Testis (tissue), 3 donors: Measurements from ENCODE around the gene MPZL2. TPM values are rescaled to one million over a fixed set of nuclear protein-coding genes. Genes with fewer than 3 reads are reported as not detected.

Source experiments
- DNase-seq: peaks from one replicate; pipeline ENCODE4 v3.0.0-alpha.2; 2019
- H3K27ac ChIP-seq, 2 donors: fragments of 200-600 bp; sonication (generic); one replicate each; pipeline ENCODE4 v1.5.1; 2019
- H3K27me3 ChIP-seq: fragments of 200-600 bp; sonication (generic); one replicate; pipeline ENCODE4 v1.5.1; 2019
- H3K36me3 ChIP-seq: fragments of 200-600 bp; sonication (generic); one replicate; pipeline ENCODE4 v1.5.1; 2017; ENCODE audit warnings: low read depth; ENCODE audit errors: missing control alignments
- H3K4me1 ChIP-seq: fragments of 200-600 bp; sonication (generic); one replicate; pipeline ENCODE4 v1.5.1; 2019
- H3K4me3 ChIP-seq, 2 donors: fragments of 200-600 bp; sonication (generic); one replicate each; pipeline ENCODE4 v1.5.1; 2017 to 2019
- H3K9me3 ChIP-seq: fragments of 200-600 bp; sonication (generic); one replicate; pipeline ENCODE4 v1.5.1; 2017
- CTCF ChIP-seq, 3 experiments: fragments of 450-650 bp in 2 of 3; fragments of 200-600 bp in 1 of 3; sonication (generic) in 1 of 3; IDR thresholded peaks; one replicate each; pipeline ENCODE4 v1.5.1; 2016 to 2019; ENCODE audit warnings: antibody characterized with exemption in 3 of 3, mild to moderate bottlenecking in 2 of 3, moderate library complexity in 1 of 3
- POLR2A ChIP-seq: fragments of 450-650 bp; IDR thresholded peaks from one replicate; pipeline ENCODE4 v1.6.1; 2017; ENCODE audit warnings: antibody characterized with exemption, mild to moderate bottlenecking, moderate library complexity
- WGBS, 2 donors: methylation state at CpG; one replicate each; pipeline ENCODE4 v1.1.5; 2018; 5-methylcytosine and 5-hydroxymethylcytosine counted together
- intact Hi-C: fragments of 100-400 bp; cut with DNase I; formaldehyde crosslinking; loops from one replicate; pipeline ENCODE4 v1.15.1; 2023; ENCODE audit warnings: low total_unique reads
- polyA plus RNA-seq: library from polyadenylated mRNA; stranded (reverse); fragments of 350-450 nt; fragmentation: Illumina TruSeq; extraction: RNeasy Lipid Tissue Mini Kit (QIAGEN cat#74804); gene quantifications from one replicate; pipeline ENCODE4 v1.2.3, GENCODE V29; 2014; ENCODE audit warnings: low read depth, low replicate concordance; ENCODE audit not compliant: insufficient read depth
- total RNA-seq, 2 donors: library from RNA; depleted of rRNA; stranded (reverse); fragments of >200 nt; gene quantifications; one replicate each; pipeline ENCODE4 v1.2.3, GENCODE V29; 2016

Gene MPZL2
- total and polyA plus RNA-seq, 3 donors from 2014 or later: 1.7 to 4.2 (median 3.0) TPM

DNA sequence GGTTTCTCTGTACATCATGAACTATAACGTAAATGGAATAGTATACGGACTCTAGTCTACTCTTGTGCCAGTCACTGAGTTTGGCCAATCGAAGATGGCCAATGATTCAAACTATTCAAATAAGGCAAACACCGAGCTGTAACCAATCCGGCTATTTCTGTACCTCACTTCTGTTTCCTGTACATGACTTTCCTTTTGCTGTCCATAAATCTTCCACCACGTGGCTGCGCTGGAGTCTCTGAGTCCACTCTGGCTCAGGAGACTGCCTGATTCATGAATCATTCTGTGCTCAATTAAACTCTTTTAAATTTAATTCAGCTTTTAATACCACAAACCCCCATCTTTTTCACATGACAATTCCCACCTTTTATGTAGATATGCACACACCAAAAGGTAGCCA lies 37.8 kb downstream of the MPZL2 start:
- Histone ChIP-seq H3K36me3 (no peaks in the 10 kb centered on the region), H3K27ac (no peak overlapping the region), H3K9me3 (no peaks in the 10 kb centered on the region), H3K4me1 (no peaks in the 10 kb centered on the region), H3K27me3 (no peaks in the 10 kb centered on the region), H3K4me3 (no peak overlapping the region)
- TF ChIP-seq CTCF (IDR thresholded peaks at IDR 0.05) (no peak), POLR2A (no peak)
- no peak for DNase-seq
- 62% methylated on average over 7 of the region's 7 CpGs for WGBS, 2 donors
- intact Hi-C loops: no loop called here

GRCh38 chr11:118224511-118225188 lies 39.4 kb downstream of the MPZL2 start, which contains the start of gene JAML:
Gene JAML, minus strand, starts transcription at chr11:118225011. Its CDS starts 10,145 bp downstream, at chr11:118214866.
- no peak within 1 kb of the TSS for H3K27ac ChIP-seq
- DNase-seq: no peak
- no peaks in the 10 kb centered on the region for H3K36me3 ChIP-seq
- no peak within 1 kb of the TSS for H3K4me3 ChIP-seq
- TF ChIP-seq POLR2A (no peak), CTCF (IDR thresholded peaks at IDR 0.05) (no peak)
- 61 to 72% methylated on average over 6 of the region's 6 CpGs for WGBS, 2 donors
- H3K27me3 ChIP-seq: no peaks in the 10 kb centered on the region
- no peaks in the 10 kb centered on the region for H3K9me3 ChIP-seq
- intact Hi-C loops: no loop called here
- no peaks in the 10 kb centered on the region for H3K4me1 ChIP-seq

GRCh38 chr11:118223992-118224391 lies 40.1 kb downstream of the MPZL2 start:
- no peak overlapping the region for H3K4me3 ChIP-seq

DNA sequence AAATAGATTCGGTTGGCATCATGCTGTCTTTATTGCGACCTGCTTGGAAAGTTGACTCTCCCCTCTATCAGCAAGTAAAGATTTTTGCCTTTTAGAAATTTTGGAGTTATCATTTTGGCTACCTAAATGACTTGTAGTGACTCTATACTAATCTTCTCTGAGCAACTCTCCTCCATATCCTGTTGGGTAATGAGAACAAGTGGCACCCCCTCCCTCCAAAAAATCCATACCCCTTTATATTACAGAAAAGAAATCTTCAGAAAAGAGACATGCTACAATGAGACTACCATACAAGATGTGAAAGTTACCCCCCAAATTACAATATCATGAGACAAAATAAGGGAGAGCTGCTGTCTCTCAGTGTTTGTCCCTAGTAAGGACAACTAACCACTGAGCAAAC lies 40.5 kb downstream of the MPZL2 start:
- no peak overlapping the region for H3K27ac ChIP-seq
- DNase-seq: no peak
- no peaks in the 10 kb centered on the region for H3K9me3 ChIP-seq
- H3K27me3 ChIP-seq: no peaks in the 10 kb centered on the region
- no peaks in the 10 kb centered on the region for H3K4me1 ChIP-seq
- intact Hi-C loops: no loop called here
- no peak for TF ChIP-seq POLR2A
- no peak for TF ChIP-seq CTCF (IDR thresholded peaks at IDR 0.05)
- 73 to 85% methylated on average over 2 of the region's 2 CpGs for WGBS, 2 donors
- no peaks in the 10 kb centered on the region for H3K36me3 ChIP-seq
- H3K4me3 ChIP-seq: no peak overlapping the region

More at GRCh38 chr11:118223992-118224391, 40.1 kb downstream of the MPZL2 start:
- TF ChIP-seq CTCF (IDR thresholded peaks at IDR 0.05): no peak
- no peak for TF ChIP-seq POLR2A
- Histone ChIP-seq H3K36me3 (no peaks in the 10 kb centered on the region), H3K27ac (no peak overlapping the region), H3K4me1 (no peaks in the 10 kb centered on the region), H3K27me3 (no peaks in the 10 kb centered on the region), H3K9me3 (no peaks in the 10 kb centered on the region)
- WGBS, 2 donors: 89% methylated on average over 6 of the region's 6 CpGs
- no peak for DNase-seq
- intact Hi-C loops: no loop called here

GRCh38 chr11:118222437-118222836 lies 41.7 kb downstream of the MPZL2 start:
- intact Hi-C loops: no loop called here
- Histone ChIP-seq H3K36me3 (no peaks in the 10 kb centered on the region), H3K4me1 (no peaks in the 10 kb centered on the region), H3K4me3 (no peak overlapping the region), H3K9me3 (no peaks in the 10 kb centered on the region), H3K27ac (no peak overlapping the region), H3K27me3 (no peaks in the 10 kb centered on the region)
- no peak for TF ChIP-seq CTCF (IDR thresholded peaks at IDR 0.05)
- no peak for TF ChIP-seq POLR2A
- 58 to 60% methylated on average over 4 of the region's 4 CpGs for WGBS, 2 donors
- no peak for DNase-seq
